ENCODE results near the gene CST6. TPM values are rescaled to one million over a fixed set of nuclear protein-coding genes. Genes with fewer than 3 reads are reported as not detected.

CST6 gene
- total and polyA plus RNA-seq, 9 donors: 1.0 TPM; not detected in 8

DNA sequence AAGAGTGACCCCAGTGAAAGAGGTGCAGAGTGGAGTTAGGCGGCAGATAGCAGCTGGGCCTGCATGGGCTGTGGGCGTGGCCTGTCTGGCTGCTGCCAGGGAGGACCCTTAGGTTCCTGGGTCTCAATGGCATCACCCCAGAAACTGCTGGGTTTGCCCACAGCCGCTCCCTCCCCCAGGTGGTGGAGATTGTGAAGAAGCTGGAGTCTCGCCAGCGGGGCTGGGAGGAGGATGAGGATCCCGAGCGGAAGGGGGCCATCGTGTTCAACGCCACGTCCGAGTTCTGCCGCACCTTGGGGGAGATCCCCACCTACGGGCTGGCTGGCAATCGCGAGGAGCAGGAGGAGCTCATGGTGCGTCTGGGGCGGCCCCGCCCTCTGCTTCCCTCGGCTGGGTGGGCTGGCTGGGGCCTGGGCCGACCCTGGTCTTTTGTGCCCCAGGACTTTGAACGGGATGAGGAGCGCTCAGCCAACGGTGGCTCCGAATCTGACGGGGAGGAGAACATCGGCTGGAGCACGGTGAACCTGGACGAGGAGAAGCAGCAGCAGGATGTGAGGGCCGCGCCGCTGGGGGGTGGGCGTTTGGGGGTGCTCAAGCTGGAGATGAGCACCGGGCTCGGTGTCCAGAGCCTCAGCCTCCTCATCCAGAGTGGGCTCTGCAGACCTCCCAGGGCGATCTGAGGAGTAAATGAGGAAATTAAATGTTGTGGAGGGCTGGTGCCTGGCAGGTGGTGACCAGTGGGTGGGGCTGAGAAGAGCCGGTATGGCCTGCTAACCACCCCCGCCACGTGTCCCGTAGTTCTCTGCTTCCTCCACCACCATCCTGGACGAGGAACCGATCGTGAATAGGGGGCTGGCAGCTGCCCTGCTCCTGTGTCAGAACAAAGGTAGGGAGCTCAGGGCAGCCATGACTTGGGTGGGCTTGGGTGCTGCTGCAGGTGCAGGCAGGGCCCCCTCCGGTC, 35.3 kb upstream of the CST6 start:
- Histone ChIP-seq H3K27ac (ENCODE audit: low read length) (no peak overlapping the region), H3K4me1 (ENCODE audit: control insufficient read depth, insufficient read depth, low read length) (no peaks in the 10 kb centered on the region), H3K36me3 (ENCODE audit: control insufficient read depth, insufficient read depth, low read length) (peaks cover 65% of the 10 kb centered on the region), H3K27me3 (ENCODE audit: control insufficient read depth, insufficient read depth, low read length) (no peaks in the 10 kb centered on the region), H3K9me3 (replicated peaks; ENCODE audit: control insufficient read depth, low read depth, low read length) (no peaks in the 10 kb centered on the region), H3K4me3 (ENCODE audit: low read length) (no peak overlapping the region)
- WGBS (ENCODE audit: insufficient coverage): 81% methylated on average over 32 of the region's 43 CpGs
- DNase-seq: no peak

DNA sequence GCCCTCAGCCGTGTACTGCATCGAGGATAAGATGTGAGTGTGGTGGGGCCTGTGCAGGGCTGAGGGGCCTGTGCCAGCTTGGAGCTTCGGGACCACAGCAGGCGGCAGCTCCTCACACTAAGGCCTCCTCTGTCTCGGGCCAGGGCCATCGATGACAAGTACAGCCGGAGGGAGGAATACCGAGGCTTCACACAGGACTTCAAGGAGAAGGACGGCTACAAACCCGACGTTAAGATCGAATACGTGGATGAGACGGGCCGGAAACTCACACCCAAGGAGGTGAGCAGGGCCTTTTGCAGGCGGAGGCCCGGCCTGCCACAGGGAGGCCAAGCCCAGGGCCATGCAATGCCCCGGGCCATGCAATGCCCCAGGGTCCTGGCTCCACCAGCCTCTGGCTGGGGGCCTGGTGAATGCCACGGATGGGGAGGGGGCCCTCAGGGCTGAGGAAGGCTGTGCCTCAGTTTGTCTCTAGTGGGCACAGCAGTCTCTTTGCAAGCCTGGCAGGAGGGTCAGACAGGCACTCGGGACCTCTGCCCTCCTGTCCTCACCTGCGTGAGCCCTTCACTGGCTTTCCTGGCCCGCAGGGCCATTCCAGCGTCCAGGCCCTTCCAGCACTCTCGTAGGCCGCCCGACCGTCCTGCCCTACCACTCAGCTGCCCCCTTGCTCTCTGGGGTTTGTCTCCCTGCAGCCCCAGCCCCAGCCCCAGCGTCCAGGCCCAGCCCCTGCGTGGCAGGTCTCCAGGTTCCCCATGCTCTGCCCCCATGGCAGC, 34.0 kb upstream of the CST6 start:
- 92% methylated on average over 26 of the region's 29 CpGs for WGBS (ENCODE audit: insufficient coverage)
- H3K4me3 ChIP-seq (ENCODE audit: low read length): no peak overlapping the region
- no peaks in the 10 kb centered on the region for H3K4me1 ChIP-seq (ENCODE audit: control insufficient read depth, insufficient read depth, low read length)
- no peaks in the 10 kb centered on the region for H3K27me3 ChIP-seq (ENCODE audit: control insufficient read depth, insufficient read depth, low read length)
- H3K36me3 ChIP-seq (ENCODE audit: control insufficient read depth, insufficient read depth, low read length): peaks cover 61% of the 10 kb centered on the region
- H3K9me3 ChIP-seq (replicated peaks; ENCODE audit: control insufficient read depth, low read depth, low read length): no peaks in the 10 kb centered on the region
- no peak for DNase-seq
- H3K27ac ChIP-seq (ENCODE audit: low read length): no peak overlapping the region

- no peaks in the 10 kb centered on the region for H3K4me1 ChIP-seq (ENCODE audit: control insufficient read depth, insufficient read depth, low read length)
- H3K4me3 ChIP-seq (ENCODE audit: low read length): no peak overlapping the region
- H3K27ac ChIP-seq (ENCODE audit: low read length): no peak overlapping the region
- peaks cover 56% of the 10 kb centered on the region for H3K36me3 ChIP-seq (ENCODE audit: control insufficient read depth, insufficient read depth, low read length)
- no peaks in the 10 kb centered on the region for H3K27me3 ChIP-seq (ENCODE audit: control insufficient read depth, insufficient read depth, low read length)
- 90% methylated on average over 18 of the region's 34 CpGs for WGBS (ENCODE audit: insufficient coverage)
- no peaks in the 10 kb centered on the region for H3K9me3 ChIP-seq (replicated peaks; ENCODE audit: control insufficient read depth, low read depth, low read length)
- no peak for DNase-seq
Measured at GRCh38 chr11:65978391-65979238, 33.2 kb upstream of the CST6 start.

DNA sequence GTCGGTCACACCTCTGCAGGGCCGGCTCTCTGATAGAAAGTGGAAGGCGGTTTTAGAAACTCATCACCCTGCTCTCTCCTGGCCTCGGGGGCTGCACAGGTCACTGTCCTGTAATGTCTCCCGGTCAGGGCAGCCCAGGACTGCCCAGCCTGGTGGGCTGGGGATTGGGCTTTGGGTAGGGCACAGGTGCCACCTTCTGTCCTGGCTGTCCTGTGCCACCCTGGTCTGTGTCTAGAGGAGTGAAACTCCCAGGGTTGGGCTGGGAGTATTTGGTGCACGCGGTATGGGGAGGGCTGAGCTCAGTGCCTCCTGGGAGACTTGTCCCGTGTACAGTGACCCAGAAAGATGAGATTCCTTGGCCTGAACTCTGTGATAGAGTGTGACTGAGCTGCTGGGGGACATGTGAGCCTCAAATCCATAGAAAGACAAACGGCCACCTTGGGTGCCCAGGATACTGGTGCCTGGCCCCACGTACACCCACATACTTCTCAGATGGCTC, 32.5 kb upstream of the CST6 start:
- H3K27ac ChIP-seq (ENCODE audit: low read length): no peak overlapping the region
- no peak for DNase-seq
- no peaks in the 10 kb centered on the region for H3K9me3 ChIP-seq (replicated peaks; ENCODE audit: control insufficient read depth, low read depth, low read length)
- WGBS (ENCODE audit: insufficient coverage): 80% methylated on average over 3 of the region's 10 CpGs
- no peak overlapping the region for H3K4me3 ChIP-seq (ENCODE audit: low read length)
- H3K36me3 ChIP-seq (ENCODE audit: control insufficient read depth, insufficient read depth, low read length): peaks cover 52% of the 10 kb centered on the region
- no peaks in the 10 kb centered on the region for H3K4me1 ChIP-seq (ENCODE audit: control insufficient read depth, insufficient read depth, low read length)
- H3K27me3 ChIP-seq (ENCODE audit: control insufficient read depth, insufficient read depth, low read length): no peaks in the 10 kb centered on the region

- Histone ChIP-seq H3K4me3 (ENCODE audit: low read length) (no peak overlapping the region), H3K36me3 (ENCODE audit: control insufficient read depth, insufficient read depth, low read length) (peaks cover 41% of the 10 kb centered on the region), H3K27me3 (ENCODE audit: control insufficient read depth, insufficient read depth, low read length) (no peaks in the 10 kb centered on the region), H3K9me3 (replicated peaks; ENCODE audit: control insufficient read depth, low read depth, low read length) (no peaks in the 10 kb centered on the region), H3K27ac (ENCODE audit: low read length) (no peak overlapping the region), H3K4me1 (ENCODE audit: control insufficient read depth, insufficient read depth, low read length) (no peaks in the 10 kb centered on the region)
- DNase-seq: no peak
- 72% methylated on average over 9 of the region's 12 CpGs for WGBS (ENCODE audit: insufficient coverage)
Measured at GRCh38 chr11:65981101-65981740, 30.6 kb upstream of the CST6 start.

GRCh38 chr11:65981972-65982823, 29.6 kb upstream of the CST6 start:
- 71% methylated on average over 14 of the region's 16 CpGs for WGBS (ENCODE audit: insufficient coverage)
- Histone ChIP-seq H3K27me3 (ENCODE audit: control insufficient read depth, insufficient read depth, low read length) (no peaks in the 10 kb centered on the region), H3K4me1 (ENCODE audit: control insufficient read depth, insufficient read depth, low read length) (no peaks in the 10 kb centered on the region), H3K4me3 (ENCODE audit: low read length) (no peak overlapping the region), H3K9me3 (replicated peaks; ENCODE audit: control insufficient read depth, low read depth, low read length) (no peaks in the 10 kb centered on the region), H3K27ac (ENCODE audit: low read length) (no peak overlapping the region), H3K36me3 (ENCODE audit: control insufficient read depth, insufficient read depth, low read length) (peaks cover 31% of the 10 kb centered on the region)
- no peak for DNase-seq

DNA sequence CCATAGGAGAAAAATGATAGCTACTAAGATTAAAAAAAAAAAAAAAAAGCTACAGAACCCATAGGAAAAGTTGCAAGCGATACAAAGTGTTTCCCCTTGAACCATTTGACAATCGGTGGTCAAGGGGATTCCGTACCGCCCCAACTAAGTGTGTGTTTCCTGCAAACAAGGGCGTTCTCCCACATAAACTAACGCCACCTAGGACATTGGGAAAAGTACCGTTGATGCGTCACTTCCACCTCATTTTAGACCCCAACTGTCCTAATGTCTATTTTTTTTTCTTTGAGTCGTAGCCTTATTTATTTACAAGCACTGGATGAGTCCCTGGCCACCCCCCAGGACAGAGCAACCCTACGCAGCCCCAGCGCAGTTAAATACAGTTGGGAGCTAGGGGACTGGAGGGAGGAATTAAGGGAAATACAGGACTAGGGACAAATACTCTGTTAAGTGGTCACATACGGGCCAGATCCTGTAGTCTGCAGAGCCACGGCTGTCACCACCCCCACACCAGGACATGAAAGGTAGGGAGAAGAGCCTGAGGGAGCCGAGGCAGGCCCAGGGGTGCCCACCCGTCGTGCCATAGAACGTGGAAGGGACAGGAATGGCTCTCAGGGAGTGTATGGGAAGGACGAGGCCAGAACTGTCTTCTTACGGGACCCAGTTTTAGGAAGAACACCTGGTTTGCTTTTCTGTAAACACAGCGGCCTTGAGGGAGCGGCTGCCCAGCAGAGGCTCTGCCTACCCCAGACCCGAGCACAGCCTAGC, 28.8 kb upstream of the CST6 start:
- 65% methylated on average over 16 of the region's 22 CpGs for WGBS (ENCODE audit: insufficient coverage)

GRCh38 chr11:65983589-65983987, 28.2 kb upstream of the CST6 start:
- no peak for DNase-seq
- Histone ChIP-seq H3K9me3 (replicated peaks; ENCODE audit: control insufficient read depth, low read depth, low read length) (no peaks in the 10 kb centered on the region), H3K27me3 (ENCODE audit: control insufficient read depth, insufficient read depth, low read length) (no peaks in the 10 kb centered on the region), H3K36me3 (ENCODE audit: control insufficient read depth, insufficient read depth, low read length) (peaks cover 17% of the 10 kb centered on the region), H3K4me1 (ENCODE audit: control insufficient read depth, insufficient read depth, low read length) (no peaks in the 10 kb centered on the region), H3K4me3 (ENCODE audit: low read length) (no peak overlapping the region), H3K27ac (ENCODE audit: low read length) (no peak overlapping the region)
- WGBS (ENCODE audit: insufficient coverage): 90% methylated on average over 4 of the region's 5 CpGs

More for the DNA sequence above, 28.8 kb upstream of the CST6 start:
- H3K27ac ChIP-seq (ENCODE audit: low read length): no peak overlapping the region
- no peak overlapping the region for H3K4me3 ChIP-seq (ENCODE audit: low read length)
- H3K9me3 ChIP-seq (replicated peaks; ENCODE audit: control insufficient read depth, low read depth, low read length): no peaks in the 10 kb centered on the region
- no peak for DNase-seq
- no peaks in the 10 kb centered on the region for H3K27me3 ChIP-seq (ENCODE audit: control insufficient read depth, insufficient read depth, low read length)
- H3K4me1 ChIP-seq (ENCODE audit: control insufficient read depth, insufficient read depth, low read length): no peaks in the 10 kb centered on the region
- peaks cover 23% of the 10 kb centered on the region for H3K36me3 ChIP-seq (ENCODE audit: control insufficient read depth, insufficient read depth, low read length)

Data from muscle of leg (tissue), 11 donors.